D721Med (cell line): Measurements from ENCODE around the gene LRRC8C.

Experiments
- DNase-seq: peaks from one replicate; pipeline ENCODE4 v3.0.0; 2011; ENCODE audit warnings: low spot score; ENCODE audit not compliant: insufficient read length
- FAIRE-seq: peaks from 2 replicates; lab custom pipeline; 2011; peaks lifted over from hg19 to GRCh38; lab: Jason Lieb, UNC
- TF ChIP-seq, protein P1 (sequence below): IDR thresholded peaks from 2 replicates; pipeline ENCODE4 v1.5.1; 2012; ENCODE audit warnings: mild to moderate bottlenecking, control low read depth; ENCODE audit not compliant: insufficient read depth; ENCODE audit errors: missing control alignments

LRRC8C gene

GRCh38 chr1:89671775-89672488 lies 39.0 kb downstream of the LRRC8C start:
- TF ChIP-seq, protein P1, sequence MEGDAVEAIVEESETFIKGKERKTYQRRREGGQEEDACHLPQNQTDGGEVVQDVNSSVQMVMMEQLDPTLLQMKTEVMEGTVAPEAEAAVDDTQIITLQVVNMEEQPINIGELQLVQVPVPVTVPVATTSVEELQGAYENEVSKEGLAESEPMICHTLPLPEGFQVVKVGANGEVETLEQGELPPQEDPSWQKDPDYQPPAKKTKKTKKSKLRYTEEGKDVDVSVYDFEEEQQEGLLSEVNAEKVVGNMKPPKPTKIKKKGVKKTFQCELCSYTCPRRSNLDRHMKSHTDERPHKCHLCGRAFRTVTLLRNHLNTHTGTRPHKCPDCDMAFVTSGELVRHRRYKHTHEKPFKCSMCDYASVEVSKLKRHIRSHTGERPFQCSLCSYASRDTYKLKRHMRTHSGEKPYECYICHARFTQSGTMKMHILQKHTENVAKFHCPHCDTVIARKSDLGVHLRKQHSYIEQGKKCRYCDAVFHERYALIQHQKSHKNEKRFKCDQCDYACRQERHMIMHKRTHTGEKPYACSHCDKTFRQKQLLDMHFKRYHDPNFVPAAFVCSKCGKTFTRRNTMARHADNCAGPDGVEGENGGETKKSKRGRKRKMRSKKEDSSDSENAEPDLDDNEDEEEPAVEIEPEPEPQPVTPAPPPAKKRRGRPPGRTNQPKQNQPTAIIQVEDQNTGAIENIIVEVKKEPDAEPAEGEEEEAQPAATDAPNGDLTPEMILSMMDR, result no peak
- no peak for DNase-seq
- no peak for FAIRE-seq

GRCh38 chr1:89672489-89673183 lies 39.7 kb downstream of the LRRC8C start:
- DNase-seq (no peak), FAIRE-seq (no peak)
- TF ChIP-seq, protein P1, result no peak

DNA sequence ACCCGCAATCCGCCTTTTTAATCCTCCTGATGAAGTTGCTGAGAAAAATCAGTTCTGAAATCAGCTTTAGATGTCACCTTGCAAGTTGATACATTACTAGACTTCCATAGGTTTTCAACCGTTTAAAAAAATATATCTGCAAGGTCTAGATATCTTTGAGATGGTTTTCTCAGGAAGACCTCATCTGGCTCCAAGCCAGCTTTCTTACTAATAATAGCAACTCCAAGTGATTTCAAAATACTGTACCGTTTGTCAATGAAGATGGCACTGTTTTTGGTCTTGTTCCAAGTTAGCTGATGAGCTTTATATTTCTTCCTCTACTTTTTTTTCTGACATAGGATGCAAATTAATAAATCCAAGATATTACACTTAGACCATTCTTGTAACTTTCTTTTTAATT lies 40.3 kb downstream of the LRRC8C start:
- FAIRE-seq, result no peak
- TF ChIP-seq, protein P1, result no peak
- no peak for DNase-seq

DNA sequence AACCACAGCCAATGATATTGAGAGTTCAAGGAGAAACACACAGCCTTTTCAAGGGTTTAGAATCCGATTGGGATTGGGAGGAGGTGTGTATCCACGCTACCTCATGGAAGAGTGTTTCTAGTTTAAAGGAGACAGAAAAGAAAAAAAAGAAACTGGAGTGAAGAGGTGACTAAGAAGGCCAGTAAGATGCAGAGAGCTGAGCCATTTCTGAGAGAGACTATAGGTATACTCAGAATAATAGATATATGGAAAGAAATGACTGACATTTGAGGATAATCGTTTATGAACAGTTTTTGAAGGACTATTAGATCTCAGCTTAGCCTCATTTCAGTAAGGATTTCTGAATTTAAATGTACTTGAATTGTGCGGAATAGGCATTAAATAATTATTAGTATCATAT lies 42.8 kb downstream of the LRRC8C start:
- FAIRE-seq (no peak), DNase-seq (no peak)
- TF ChIP-seq, protein P1, result no peak

- TF ChIP-seq, protein P1, result no peak
- FAIRE-seq (no peak), DNase-seq (no peak)
Observed at GRCh38 chr1:89681045-89681729, 48.3 kb downstream of the LRRC8C start.

GRCh38 chr1:89682611-89683010 lies 49.7 kb downstream of the LRRC8C start:
- DNase-seq, result no peak
- TF ChIP-seq, protein P1, result no peak
- no peak for FAIRE-seq
